OCI-M1 (cell line): Measurements from ENCODE around the gene DEDD.

Experiments
- DNase-seq: peaks from one replicate; lab custom pipeline; 2025; lab: John Stamatoyannopoulos, UW

DEDD gene

DNA sequence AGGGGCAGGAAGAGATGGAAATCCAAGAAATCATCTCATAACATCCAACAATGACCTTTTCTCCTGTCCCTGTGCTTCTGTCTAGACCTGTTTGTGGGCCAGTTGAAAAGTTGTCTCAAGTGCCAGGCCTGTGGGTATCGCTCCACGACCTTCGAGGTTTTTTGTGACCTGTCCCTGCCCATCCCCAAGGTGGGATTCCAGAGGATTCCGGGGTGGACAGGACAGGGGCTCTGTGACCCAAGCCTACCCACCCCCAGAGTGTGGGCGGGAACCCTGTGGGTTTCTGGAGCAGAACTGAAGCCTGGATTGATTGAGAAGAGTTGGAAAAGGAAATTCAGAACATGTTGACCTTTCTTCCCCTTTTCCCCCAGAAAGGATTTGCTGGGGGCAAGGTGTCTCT, 31.3 kb upstream of the DEDD start:
- DNase-seq: no peak

DNA sequence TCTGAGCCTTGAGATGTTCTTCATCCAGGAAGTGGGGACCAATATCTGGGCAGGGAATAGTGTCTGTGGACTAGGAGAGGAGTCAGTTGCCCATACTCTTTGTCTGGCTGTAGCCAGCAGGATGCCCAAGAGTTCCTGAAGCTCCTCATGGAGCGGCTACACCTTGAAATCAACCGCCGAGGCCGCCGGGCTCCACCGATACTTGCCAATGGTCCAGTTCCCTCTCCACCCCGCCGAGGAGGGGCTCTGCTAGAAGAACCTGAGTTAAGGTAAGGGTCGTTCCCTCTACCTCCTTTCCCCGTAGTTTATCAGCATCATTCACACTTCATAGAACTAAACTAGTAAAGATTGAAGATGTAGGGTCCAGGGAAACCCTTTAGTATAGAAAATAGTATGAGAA, 30.3 kb upstream of the DEDD start:
- DNase-seq: no peak

GRCh38 chr1:161162052-161162451, 29.6 kb upstream of the DEDD start:
- DNase-seq: no peak

- no peak for DNase-seq
These were observed 29.2 kb upstream of the DEDD start for GRCh38 chr1:161161652-161162051.

DNA sequence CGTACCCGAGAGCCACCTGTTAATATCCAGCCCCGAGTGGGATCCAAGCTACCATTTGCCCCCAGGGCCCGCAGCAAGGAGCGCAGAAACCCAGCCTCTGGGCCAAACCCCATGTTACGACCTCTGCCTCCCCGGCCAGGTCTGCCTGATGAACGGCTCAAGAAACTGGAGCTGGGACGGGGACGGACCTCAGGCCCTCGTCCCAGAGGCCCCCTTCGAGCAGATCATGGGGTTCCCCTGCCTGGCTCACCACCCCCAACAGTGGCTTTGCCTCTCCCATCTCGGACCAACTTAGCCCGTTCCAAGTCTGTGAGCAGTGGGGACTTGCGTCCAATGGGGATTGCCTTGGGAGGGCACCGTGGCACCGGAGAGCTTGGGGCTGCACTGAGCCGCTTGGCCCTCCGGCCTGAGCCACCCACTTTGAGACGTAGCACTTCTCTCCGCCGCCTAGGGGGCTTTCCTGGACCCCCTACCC, 28.2 kb upstream of the DEDD start:
- DNase-seq: no peak

- no peak for DNase-seq
These were observed 27.4 kb upstream of the DEDD start for GRCh38 chr1:161159913-161160243.

- peak; percentile 96 for DNase-seq
These were observed 26.8 kb upstream of the DEDD start, which contains the start of gene USP21 for GRCh38 chr1:161159087-161159912. USP21 (plus strand) TSS chr1:161159500; CDS start chr1:161160641, 1,141 bp downstream.

DNA sequence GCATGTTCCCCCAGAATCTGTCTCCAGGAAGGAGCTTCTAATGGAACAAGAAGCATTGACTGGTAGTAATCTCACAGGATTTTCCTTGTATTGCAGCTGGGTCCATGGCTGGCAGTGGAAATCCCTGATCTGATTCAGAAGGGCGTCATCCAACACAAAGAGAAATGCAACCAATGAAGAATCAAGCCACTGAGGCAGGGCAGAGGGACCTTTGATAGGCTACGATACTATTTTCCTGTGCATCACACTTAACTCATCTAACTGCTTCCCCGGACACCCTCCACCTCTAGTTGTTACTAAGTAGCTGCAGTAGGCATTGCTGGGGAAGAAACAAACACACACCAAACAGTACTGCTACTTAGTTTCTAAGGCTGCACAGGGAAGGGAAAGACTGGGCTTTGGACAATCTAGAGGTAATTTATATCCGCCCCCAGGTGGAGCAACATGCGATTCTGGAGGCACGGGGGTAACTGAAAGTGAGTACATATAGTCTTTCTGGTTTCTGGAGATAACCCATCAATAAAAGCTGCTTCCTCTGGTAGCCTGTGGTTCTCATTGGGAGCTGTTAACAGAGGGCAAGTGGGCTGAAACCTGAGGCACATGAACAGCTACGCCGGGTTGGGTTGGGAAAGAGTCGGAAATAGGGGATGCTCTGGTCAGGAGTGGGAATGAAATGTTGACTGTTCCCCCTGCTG, 26.0 kb upstream of the DEDD start:
- peak; percentile 61 for DNase-seq

GRCh38 chr1:161157867-161158266, 25.4 kb upstream of the DEDD start:
- DNase-seq: no peak

- DNase-seq: peak; percentile 95
These were observed 21.3 kb upstream of the DEDD start, which contains the start of gene UFC1 for GRCh38 chr1:161153682-161154337. UFC1 (plus strand) TSS chr1:161153978; CDS start chr1:161153998, 20 bp downstream.

GRCh38 chr1:161153176-161153575, 20.7 kb upstream of the DEDD start:
- no peak for DNase-seq

DNA sequence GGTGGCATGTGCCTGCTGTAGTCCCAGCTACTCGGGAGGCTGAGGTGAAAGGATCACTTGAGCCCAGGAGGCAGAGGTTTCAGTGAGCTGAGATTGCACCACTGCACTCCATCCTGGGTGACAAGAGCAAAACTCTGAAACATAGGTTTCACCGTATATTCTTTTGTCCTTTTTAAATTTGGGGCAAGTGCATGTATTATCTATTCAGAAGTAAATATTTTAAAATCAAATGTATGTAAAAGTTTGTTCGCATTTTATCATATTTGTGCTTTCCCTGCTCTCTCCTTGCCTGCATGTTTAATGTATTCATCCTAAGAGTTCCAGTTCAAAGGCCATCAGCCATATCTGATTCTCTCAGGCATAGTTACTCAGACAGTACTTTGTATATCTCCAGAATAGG, 13.4 kb upstream of the DEDD start:
- no peak for DNase-seq

- DNase-seq: no peak
These were observed 8.4 kb upstream of the DEDD start for GRCh38 chr1:161140755-161141400.

GRCh38 chr1:161139766-161140165, 7.3 kb upstream of the DEDD start:
- peak; percentile 80 for DNase-seq

DNA sequence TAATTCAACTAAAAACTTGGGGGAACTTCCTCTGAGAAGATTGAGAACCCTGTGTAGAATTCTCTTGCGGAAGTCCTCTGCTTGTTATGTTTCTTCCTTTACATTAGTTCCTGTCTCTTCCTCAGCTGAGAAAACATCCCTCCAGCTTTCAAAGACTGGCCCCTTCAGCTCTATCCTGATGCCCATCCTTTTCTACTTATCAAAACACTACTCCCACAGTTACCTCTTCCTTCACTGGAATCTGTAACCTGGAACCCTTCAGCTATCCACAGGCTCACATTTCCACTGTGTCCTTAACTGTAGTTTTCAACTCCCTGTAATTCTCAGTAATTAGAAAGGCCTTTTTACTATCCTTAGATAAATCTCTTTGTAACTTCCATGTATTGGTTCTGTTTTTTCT, 6.0 kb upstream of the DEDD start:
- DNase-seq: no peak

GRCh38 chr1:161137881-161138280, 5.4 kb upstream of the DEDD start:
- no peak for DNase-seq

- DNase-seq: no peak
These were observed 813 bp upstream of the DEDD start for GRCh38 chr1:161133220-161133740.

DNA sequence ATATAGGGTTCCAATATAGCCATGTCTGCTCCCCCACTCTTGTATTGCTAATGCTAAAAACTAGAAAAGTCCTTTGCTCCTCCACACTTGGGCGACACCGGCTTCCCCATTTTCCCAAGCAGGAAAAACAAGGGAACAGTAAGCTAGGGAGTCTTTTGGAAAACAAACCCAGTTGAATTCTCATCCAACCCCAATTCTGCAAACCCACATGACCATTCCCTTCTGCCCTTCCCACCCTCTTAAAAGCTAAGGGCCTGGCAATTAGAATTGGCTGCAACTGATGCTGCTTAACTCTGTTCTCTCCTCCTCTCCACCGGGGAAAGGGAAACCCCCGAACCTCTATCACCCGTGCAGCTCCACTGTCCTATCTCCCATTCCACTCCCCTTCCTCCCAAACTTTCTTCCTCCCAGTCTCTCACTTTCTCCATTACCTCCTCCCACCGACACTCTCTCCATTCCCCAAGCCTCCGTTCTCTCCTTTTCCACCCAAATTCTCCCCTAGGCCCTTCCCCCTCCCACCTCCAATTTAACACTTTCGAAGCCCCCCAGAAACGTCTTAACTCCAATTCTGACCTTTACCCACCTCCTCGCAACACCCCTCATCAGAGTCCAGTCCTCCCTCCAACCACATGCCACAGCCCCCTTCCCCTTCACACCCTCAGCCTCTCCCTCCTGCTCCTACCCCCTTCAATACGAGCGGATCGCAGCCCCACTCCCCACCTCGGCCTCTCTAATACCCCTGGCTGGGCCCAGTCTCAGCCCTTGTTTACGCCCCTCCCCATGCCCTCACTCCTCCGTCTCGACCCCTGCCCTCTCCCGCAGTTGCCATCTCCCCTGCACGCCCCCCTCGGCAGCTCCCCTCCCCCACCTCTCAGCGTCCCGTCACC, 701 bp downstream of the DEDD start:
- peak; percentile 64 for DNase-seq

- no peak for DNase-seq
These were observed 2.2 kb downstream of the DEDD start for GRCh38 chr1:161130266-161130665.

DNA sequence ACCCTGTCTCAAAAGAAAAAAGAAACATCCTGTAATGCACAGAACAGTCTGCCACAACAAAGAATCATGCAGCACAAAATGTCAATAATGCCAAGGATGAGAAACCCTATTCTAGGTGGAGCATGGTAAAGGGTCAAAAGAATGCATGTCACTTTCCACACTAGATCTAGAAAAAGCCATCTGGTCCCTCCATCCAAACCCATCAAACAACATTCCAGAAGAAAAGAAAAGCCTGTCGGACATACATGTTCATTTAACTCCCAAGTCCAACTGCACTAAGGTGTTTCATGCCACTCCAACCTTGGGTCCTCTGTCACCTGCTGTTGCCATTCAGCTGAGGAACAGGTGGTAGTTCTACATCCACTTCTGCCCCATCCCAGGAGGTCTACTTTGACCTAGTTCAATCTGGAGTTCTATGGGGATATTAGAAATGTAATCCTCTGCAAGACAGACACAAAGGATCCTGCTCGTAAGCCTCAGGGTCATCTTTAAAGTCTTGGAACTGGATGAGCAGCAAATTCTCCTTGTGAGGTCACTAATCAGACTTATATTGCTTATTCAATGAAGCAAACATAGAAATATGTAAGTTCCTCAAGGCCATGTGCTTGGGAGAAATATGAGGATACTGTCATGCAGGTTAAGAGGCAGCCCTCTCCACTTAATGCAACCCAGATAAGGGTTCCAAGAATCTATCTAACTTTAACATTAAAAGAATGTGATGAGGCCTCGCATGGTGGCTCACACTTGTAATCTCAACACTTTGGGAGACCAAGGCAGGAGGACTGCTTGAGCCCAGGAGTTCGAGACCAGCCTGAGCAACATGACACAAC, 3.7 kb downstream of the DEDD start:
- DNase-seq: no peak
